GM12892 (cell line): ENCODE results near the gene RILPL2.
"Not testable (repeated sequence)": the region's sequence is repeated elsewhere in the genome, so short reads cannot be mapped to it uniquely, and the experiment has no call there.

Source experiments
- POLR2A ChIP-seq: IDR thresholded peaks from 2 replicates; pipeline ENCODE4 v1.6.1; 2011; ENCODE audit warnings: low read depth, low read length, control low read depth
- POLR2AphosphoS5 ChIP-seq: IDR thresholded peaks from 2 replicates; pipeline ENCODE4 v1.6.1; 2011; ENCODE audit warnings: low read depth, low read length, control low read depth

GRCh38 chr12:123407269-123407668 is 29.2 kb downstream of the RILPL2 start:
- TF ChIP-seq POLR2A, POLR2AphosphoS5: not testable (repeated sequence)
